Myocyte (in vitro differentiated cells): ENCODE results near the gene RFWD3. TPM values are rescaled to one million over a fixed set of nuclear protein-coding genes. Genes with fewer than 3 reads are reported as not detected.
A peak's percentile ranks its signal among the peaks of the same experiment; 100 is the strongest.

Experiments used
- DNase-seq: peaks from one replicate; pipeline ENCODE4 v3.0.0-alpha.2; 2012; ENCODE audit warnings: low read depth
- total RNA-seq: library from RNA; depleted of rRNA; stranded (reverse); fragments of >200 nt; gene quantifications from 2 replicates; pipeline ENCODE4 v1.2.3, GENCODE V29; 2014

RFWD3 gene
- total RNA-seq, 1 donor from 2014 or later = 14.1 TPM

DNA sequence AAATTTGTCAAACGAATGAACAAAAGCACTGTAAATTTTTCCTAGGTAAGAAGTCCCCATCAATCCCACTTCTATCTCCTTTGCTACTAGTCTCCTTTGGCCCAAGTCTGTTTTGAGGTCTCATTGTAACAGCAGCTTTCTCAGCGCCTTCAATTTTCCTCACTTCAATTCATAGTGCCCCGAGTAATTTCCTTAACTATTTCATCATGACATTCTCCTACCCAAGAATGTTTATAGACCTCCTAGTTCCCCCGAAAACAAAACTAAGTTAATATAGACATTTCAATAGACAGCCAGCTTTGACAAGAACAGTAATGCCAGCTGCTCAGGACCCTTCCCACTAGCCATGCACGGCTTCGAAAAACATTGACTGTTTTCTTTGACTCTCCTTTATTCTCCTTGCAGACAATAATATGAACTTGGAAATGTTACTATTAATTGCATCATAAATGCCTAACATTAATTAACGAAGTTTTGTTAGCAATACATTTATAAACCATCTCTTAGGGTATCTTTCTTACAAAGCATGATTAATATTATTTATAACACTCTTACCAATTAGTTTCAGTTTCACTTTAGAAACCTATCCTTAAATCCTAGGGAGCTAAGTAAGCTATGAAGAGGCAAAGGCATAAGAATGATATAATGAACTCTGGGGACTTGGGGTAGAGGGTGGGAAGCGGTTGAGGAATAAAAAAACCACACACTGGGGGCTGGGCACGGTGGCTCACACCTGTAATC lies 82.6 kb downstream of the RFWD3 start:
- DNase-seq = no peak

DNA sequence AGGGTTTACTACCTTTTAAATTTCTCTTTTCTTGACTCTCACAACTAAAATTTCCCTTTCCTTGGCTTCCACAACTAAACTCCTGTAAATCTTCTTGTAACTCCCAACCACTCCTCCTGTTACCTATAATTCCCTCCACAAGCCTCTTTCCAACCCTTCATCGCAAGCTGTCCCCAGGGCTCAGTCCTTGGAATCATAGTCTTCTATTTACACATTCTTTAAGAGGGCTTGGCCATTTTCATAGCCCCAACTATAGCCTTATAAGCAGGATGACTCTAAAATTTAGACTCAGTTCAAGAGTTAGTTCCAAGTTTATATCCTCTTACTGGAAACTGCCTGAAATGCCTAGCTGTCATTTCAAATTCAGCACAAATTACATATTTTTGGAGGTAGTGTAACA lies 83.7 kb downstream of the RFWD3 start:
- DNase-seq = no peak

DNA sequence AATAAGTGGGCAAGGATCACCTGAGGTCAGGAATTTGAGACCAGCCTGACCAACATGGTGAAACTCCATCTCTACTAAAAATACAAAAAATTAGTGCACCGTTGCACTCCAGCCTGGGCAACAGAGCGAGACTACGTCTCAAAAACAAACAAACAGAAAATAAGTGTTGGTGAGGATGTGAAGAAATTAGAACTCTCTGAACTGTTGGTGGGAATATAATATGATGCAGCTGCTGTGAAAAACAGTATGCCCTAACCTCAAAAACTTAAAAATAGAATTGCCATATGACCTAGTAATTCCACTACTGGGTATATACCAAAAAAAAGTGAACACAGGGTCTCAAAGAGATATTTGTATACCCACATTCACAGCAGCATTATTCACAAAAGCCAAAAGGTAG lies 85.8 kb downstream of the RFWD3 start:
- DNase-seq = peak; percentile 68

DNA sequence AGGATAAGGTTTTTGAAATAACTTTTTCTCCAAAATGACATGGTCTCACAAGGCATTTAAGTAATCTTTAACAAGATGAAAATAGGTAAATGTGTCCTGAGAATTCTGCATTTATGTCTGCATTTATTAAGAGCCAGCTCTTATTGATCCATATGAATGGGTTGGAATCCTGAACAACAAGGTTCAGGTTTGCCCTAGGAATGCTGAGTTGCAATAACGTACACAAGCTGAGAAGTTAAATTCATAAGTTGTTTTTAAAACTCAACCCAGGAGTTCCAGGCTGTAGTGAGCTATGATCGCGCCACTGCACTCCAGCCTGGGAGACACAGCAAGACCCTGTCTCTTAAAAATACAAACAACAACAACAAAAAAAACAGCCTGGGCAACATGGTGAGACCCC lies 87.8 kb downstream of the RFWD3 start:
- DNase-seq = no peak

DNA sequence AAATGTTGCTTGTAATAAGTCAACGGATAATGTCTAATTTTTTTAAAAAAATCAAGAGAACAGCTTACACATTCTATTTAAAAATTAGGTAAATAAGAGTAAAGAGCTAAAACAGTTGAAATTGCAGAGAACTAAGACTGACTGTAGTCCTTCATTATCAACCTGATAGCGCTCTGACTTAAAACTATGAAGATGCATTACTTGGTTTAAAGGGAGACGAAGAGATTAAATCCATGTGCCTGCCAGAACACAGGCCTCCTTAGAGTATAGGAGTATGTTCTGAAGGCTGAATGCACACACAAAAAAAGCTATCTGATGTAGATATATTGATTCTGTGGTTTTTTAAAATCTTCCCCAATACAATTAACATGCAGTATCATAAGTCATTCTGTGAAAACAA lies 88.2 kb downstream of the RFWD3 start:
- no peak for DNase-seq

DNA sequence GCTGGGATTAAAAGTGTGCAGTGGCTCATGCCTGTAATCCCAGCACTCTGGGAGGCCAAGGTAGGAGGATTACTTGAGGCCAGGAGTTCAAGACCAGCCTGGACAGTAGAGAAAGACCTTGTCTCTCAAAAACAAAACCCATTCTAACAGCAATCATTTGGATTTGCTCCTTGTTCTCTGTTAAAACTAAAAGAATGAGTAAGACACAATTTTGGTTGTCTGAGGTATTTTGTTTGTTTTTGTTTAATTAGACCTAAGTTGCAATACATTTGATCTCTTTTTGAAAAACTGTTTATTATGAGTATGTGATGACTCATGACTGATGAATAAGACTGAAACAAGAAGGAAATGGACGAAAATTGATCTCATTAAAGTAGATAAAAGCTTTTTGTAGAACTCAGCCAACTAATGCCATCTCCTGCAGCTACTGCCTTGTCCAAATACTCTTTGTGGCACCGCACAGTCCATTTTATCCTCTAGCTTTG lies 88.8 kb downstream of the RFWD3 start:
- DNase-seq = no peak

DNA sequence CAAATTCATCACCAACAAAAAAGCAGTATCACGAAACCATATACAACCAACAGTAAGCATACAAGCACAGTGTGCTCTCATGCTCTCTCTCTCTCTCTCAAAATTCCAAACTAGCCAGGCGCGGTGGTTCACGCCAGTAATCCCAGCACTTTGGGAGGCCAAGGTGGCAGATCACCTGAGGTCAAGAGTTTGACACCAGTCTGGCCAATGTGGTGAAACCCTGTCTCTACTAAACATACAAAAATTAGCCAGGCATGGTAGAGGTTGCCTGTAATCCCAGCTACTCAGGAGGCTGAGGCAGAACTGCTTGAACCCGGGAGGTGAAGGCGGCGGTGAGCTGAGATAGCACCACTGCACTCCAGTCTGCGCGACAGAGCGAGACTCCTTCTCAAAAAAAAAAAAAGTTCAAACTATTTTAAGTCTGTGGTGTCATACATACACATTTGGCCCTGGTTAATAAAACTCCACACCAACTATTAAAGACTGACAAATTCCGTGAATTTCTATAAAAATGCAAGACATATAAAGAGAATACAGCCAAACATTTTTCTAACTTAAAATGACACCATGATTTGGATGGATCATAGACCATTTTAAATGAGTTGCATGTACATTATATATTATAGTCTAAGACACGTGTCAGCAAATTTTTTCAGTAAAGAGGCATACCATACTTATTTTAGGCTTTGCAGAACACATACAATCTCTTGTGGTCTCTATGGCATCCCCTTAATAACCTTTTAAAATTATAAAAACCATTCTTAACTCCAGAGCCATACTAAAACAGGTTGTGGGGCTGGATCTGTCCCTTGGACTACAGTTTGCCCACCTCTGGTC lies 90.7 kb downstream of the RFWD3 start:
- DNase-seq = no peak

DNA sequence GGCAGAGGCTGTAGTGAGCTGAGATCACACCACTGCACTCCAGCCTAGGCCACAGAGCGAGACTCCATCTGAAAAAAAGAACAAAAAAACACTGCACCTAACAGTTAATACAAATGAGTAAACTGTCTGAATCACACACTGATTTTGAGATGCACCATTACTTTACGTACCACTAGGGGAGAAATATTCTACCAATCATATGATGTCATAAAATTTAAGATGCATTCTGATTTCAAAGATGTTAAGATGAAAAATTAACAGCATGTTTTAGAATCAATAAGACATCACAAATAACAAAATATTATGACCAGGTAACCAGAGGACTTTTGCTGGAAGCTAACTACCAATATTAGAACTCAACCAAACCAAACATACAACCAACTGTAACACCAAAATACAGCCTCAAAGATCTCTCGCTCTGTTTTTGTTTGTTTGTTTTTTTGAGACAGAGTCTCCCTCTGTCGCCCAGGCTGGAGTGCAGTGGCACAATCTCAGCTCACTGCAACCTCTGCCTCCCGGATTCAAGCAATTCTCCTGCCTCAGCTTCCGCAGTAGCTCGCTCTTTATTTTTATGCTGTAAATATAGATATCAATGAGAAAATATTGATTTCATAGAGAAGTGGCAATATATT lies 91.4 kb downstream of the RFWD3 start:
- no peak for DNase-seq

DNA sequence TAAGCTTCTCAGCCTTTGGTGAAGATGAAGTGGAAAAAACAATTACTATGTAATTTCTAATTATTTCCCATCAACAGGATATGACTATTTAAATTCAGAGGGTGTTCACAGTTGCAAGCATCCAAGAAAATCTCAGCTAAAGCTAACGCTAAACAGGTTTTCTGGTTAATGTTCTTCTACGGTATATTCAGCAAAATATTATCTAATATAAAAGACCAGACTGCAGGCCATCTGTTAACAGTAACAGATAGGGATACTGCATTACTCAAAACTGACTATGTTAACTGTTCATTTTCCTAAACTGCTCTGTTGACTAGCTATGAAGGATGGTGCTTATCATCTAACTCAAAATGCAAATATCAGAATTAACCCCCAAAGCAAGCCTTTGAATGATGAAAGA lies 92.5 kb downstream of the RFWD3 start:
- no peak for DNase-seq

DNA sequence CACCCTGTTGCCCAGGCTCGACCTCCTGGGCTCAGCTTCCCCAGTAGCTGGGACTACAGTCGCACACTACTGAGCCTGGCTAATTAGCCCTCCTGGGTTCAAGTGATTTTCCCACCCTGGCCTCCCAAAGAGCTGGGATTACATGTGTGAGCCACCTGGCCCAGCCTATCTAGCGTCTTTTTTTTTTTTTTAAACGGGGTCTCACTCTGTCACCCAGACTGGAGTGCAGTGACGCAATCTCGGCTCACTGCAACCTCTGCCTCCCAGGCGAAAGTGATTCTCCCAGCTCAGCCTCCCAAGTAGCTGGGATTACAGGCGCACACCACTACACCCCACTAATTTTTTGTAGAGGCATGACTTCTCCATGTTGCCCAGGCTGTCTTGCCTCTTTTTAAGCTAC lies 93.1 kb downstream of the RFWD3 start:
- DNase-seq = no peak

Other genes with a start within 250 kb of the RFWD3 start
- 1.2 and 1.6 TPM in 2 replicates for gene CLEC18B, start 245.4 kb downstream of the RFWD3 start, total RNA-seq
- gene GLG1, start 59.8 kb downstream of the RFWD3 start, total RNA-seq = 78.9 and 105 TPM in 2 replicates
- gene MLKL, start 34.0 kb upstream of the RFWD3 start, total RNA-seq = 0.57 and 1.4 TPM in 2 replicates
- not detected in 2 replicates for gene FA2H, start 107.9 kb upstream of the RFWD3 start, total RNA-seq